Activated naive CD4-positive, alpha-beta T cell treated with anti-CD3 and anti-CD28 coated beads, Interleukin-2, amount 50 U/mL, for 72 hours (primary cell): Measurements from ENCODE around the gene RAB12. TPM values are rescaled to one million over a fixed set of nuclear protein-coding genes. Genes with fewer than 3 reads are reported as not detected.
"Not testable (repeated sequence)": the region's sequence is repeated elsewhere in the genome, so short reads cannot be mapped to it uniquely, and the experiment has no call there.

Source experiments
- ATAC-seq, 2 donors: fragments of 150-1000 bp; cut with Tn5 transposase; 2 replicates each; pipeline ENCODE4 v1.10.0; 2021; ENCODE audit warnings: mild to moderate bottlenecking in 2 of 2, moderate library complexity in 2 of 2
- DNase-seq, 2 donors: peaks; one replicate each; pipeline ENCODE4 v3.0.0; 2021 to 2022; ENCODE audit warnings: low spot score in 2 of 2
- H3K27ac Mint-ChIP-seq, 2 donors: one replicate each; pipeline ENCODE4 v1.8.0; 2022; ENCODE audit warnings: mild to moderate bottlenecking in 2 of 2, mixed read lengths in 2 of 2
- H3K36me3 Mint-ChIP-seq, 2 donors: one replicate each; pipeline ENCODE4 v1.8.0; 2022; ENCODE audit warnings: mixed read lengths in 2 of 2
- H3K9me3 Mint-ChIP-seq, 2 donors: one replicate each; pipeline ENCODE4 v1.8.0; 2022; ENCODE audit warnings: mixed read lengths in 2 of 2
- total RNA-seq, 2 donors: library from RNA; stranded (reverse); gene quantifications; one replicate each; pipeline ENCODE4 v1.2.3, GENCODE V29; 2022

RAB12 gene
- total RNA-seq, result 10 to 100 TPM; 10.9 to 18.6 TPM

- H3K9me3 Mint-ChIP-seq, result no peaks in the 10 kb centered on the region
- DNase-seq (peak; percentile 85 to 86), ATAC-seq (peak; percentile 85 to 94)
- H3K27ac Mint-ChIP-seq, result peak within 1 kb of the TSS; percentile 89 to 92
- H3K36me3 Mint-ChIP-seq, result peaks cover 9 to 17% of the 10 kb centered on the region in 2 donors
Measured at GRCh38 chr18:8608795-8609658, at the start of gene RAB12. Gene RAB12 (plus strand): TSS chr18:8609437. CDS start chr18:8609440, 3 bp downstream.

GRCh38 chr18:8559612-8560186 is 49.5 kb upstream of the RAB12 start:
- H3K9me3 Mint-ChIP-seq, result peaks cover 0 to 3% of the 10 kb centered on the region in 2 donors
- ATAC-seq (peak in 1 of 2 donors; percentile 47), DNase-seq (no peak)

GRCh38 chr18:8561123-8561910 is 47.9 kb upstream of the RAB12 start:
- H3K27ac Mint-ChIP-seq, result peak overlapping the region in 1 of 2 donors; percentile 13

More at GRCh38 chr18:8559612-8560186, 49.5 kb upstream of the RAB12 start:
- Mint-ChIP-seq H3K27ac (peak overlapping the region in 1 of 2 donors; percentile 69), H3K36me3 (no peaks in the 10 kb centered on the region)

GRCh38 chr18:8562070-8562469 is 47.2 kb upstream of the RAB12 start:
- peaks cover 0 to 3% of the 10 kb centered on the region in 2 donors for H3K9me3 Mint-ChIP-seq
- no peak overlapping the region for H3K27ac Mint-ChIP-seq
- no peaks in the 10 kb centered on the region for H3K36me3 Mint-ChIP-seq
- no peak for DNase-seq
- ATAC-seq, result no peak

More at GRCh38 chr18:8561123-8561910, 47.9 kb upstream of the RAB12 start:
- no peak for ATAC-seq
- no peak for DNase-seq
- Mint-ChIP-seq H3K36me3 (no peaks in the 10 kb centered on the region), H3K9me3 (peaks cover 0 to 3% of the 10 kb centered on the region in 2 donors)

GRCh38 chr18:8562919-8563318 is 46.3 kb upstream of the RAB12 start:
- H3K9me3 Mint-ChIP-seq, result peaks cover 0 to 3% of the 10 kb centered on the region in 2 donors
- ATAC-seq (no peak), DNase-seq (no peak)
- H3K36me3 Mint-ChIP-seq, result no peaks in the 10 kb centered on the region
- H3K27ac Mint-ChIP-seq, result no peak overlapping the region

- H3K27ac Mint-ChIP-seq, result no peak overlapping the region
- peaks cover 0 to 5% of the 10 kb centered on the region in 2 donors for H3K9me3 Mint-ChIP-seq
- no peaks in the 10 kb centered on the region for H3K36me3 Mint-ChIP-seq
- DNase-seq, result no peak
- ATAC-seq, result no peak
Measured at GRCh38 chr18:8571399-8571798, 37.8 kb upstream of the RAB12 start.

GRCh38 chr18:8573766-8574165 is 35.5 kb upstream of the RAB12 start:
- DNase-seq, H3K27ac Mint-ChIP-seq, ATAC-seq, H3K9me3 Mint-ChIP-seq, H3K36me3 Mint-ChIP-seq: not testable (repeated sequence)

GRCh38 chr18:8584798-8585197 is 24.4 kb upstream of the RAB12 start:
- peaks cover 0 to 2% of the 10 kb centered on the region in 2 donors for H3K36me3 Mint-ChIP-seq
- no peak for DNase-seq
- no peak for ATAC-seq

GRCh38 chr18:8586941-8587340 is 22.3 kb upstream of the RAB12 start:
- H3K36me3 Mint-ChIP-seq, result peaks cover 0 to 7% of the 10 kb centered on the region in 2 donors
- no peak overlapping the region for H3K27ac Mint-ChIP-seq
- peaks cover 6 to 7% of the 10 kb centered on the region in 2 donors for H3K9me3 Mint-ChIP-seq
- ATAC-seq, result no peak
- DNase-seq, result no peak

More at GRCh38 chr18:8584798-8585197, 24.4 kb upstream of the RAB12 start:
- Mint-ChIP-seq H3K9me3 (peaks cover under 1% of the 10 kb centered on the region in 2 donors), H3K27ac (no peak overlapping the region)

GRCh38 chr18:8595445-8595844 is 13.8 kb upstream of the RAB12 start:
- no peak for DNase-seq
- Mint-ChIP-seq H3K27ac (no peak overlapping the region), H3K36me3 (no peaks in the 10 kb centered on the region), H3K9me3 (no peaks in the 10 kb centered on the region)
- ATAC-seq, result no peak

- ATAC-seq, result peak in 1 of 2 donors; percentile 53
- H3K27ac Mint-ChIP-seq, result peak overlapping the region in 1 of 2 donors; percentile 5
- no peaks in the 10 kb centered on the region for H3K36me3 Mint-ChIP-seq
Measured at GRCh38 chr18:8601277-8602032, 7.8 kb upstream of the RAB12 start.

GRCh38 chr18:8602040-8602439 is 7.2 kb upstream of the RAB12 start:
- H3K36me3 Mint-ChIP-seq, result no peaks in the 10 kb centered on the region
- DNase-seq (no peak), ATAC-seq (no peak)
- peak overlapping the region in 1 of 2 donors; percentile 5 for H3K27ac Mint-ChIP-seq
- H3K9me3 Mint-ChIP-seq, result no peaks in the 10 kb centered on the region

More at GRCh38 chr18:8601277-8602032, 7.8 kb upstream of the RAB12 start:
- H3K9me3 Mint-ChIP-seq, result no peaks in the 10 kb centered on the region
- DNase-seq, result no peak

GRCh38 chr18:8602557-8602956 is 6.7 kb upstream of the RAB12 start:
- DNase-seq (no peak), ATAC-seq (no peak)
- H3K27ac Mint-ChIP-seq, result no peak overlapping the region
- H3K9me3 Mint-ChIP-seq, result no peaks in the 10 kb centered on the region
- no peaks in the 10 kb centered on the region for H3K36me3 Mint-ChIP-seq

- Mint-ChIP-seq H3K36me3 (peaks cover 3 to 7% of the 10 kb centered on the region in 2 donors), H3K27ac (no peak overlapping the region), H3K9me3 (no peaks in the 10 kb centered on the region)
- ATAC-seq, result peak in 1 of 2 donors; percentile 23
- DNase-seq, result no peak
Measured at GRCh38 chr18:8603663-8604520, 5.3 kb upstream of the RAB12 start.

GRCh38 chr18:8605974-8606373 is 3.3 kb upstream of the RAB12 start:
- DNase-seq, result no peak

More at GRCh38 chr18:8605974-8606373, 3.3 kb upstream of the RAB12 start:
- Mint-ChIP-seq H3K9me3 (no peaks in the 10 kb centered on the region), H3K36me3 (peaks cover 9 to 13% of the 10 kb centered on the region in 2 donors), H3K27ac (no peak overlapping the region)
- ATAC-seq, result no peak
